Transverse colon (tissue), 4 donors: ENCODE measurements around the gene HSF2BP. TPM values are rescaled to one million over a fixed set of nuclear protein-coding genes. Genes with fewer than 3 reads are reported as not detected.
A peak's percentile ranks its signal among the peaks of the same experiment; 100 is the strongest.
"Not testable (repeated sequence)": the region's sequence is repeated elsewhere in the genome, so short reads cannot be mapped to it uniquely, and the experiment has no call there.

Experiments
- DNase-seq: peaks from one replicate; pipeline ENCODE4 v3.0.0-alpha.2; 2019
- H3K27ac ChIP-seq, 4 donors: fragments of 200-600 bp; sonication (generic); 2 replicates each; pipeline ENCODE4 v1.5.1; 2016 to 2018; ENCODE audit warnings: inconsistent platforms in 4 of 4
- H3K27me3 ChIP-seq: fragments of 200-600 bp; sonication (generic); 2 replicates; pipeline ENCODE4 v1.5.1; 2017; ENCODE audit warnings: inconsistent platforms
- H3K36me3 ChIP-seq, 4 donors: fragments of 200-600 bp; sonication (generic); 2 replicates each; pipeline ENCODE4 v1.5.1; 2017 to 2019; ENCODE audit warnings: inconsistent platforms in 4 of 4
- H3K4me1 ChIP-seq, 4 donors: fragments of 200-600 bp; sonication (generic); 2 replicates each; pipeline ENCODE4 v1.5.1; 2017 to 2020; ENCODE audit warnings: inconsistent platforms in 4 of 4
- H3K4me3 ChIP-seq, 4 donors: fragments of 200-600 bp; sonication (generic); 1 replicate in 1 of 4; 2 replicates in 3 of 4; pipeline versions ENCODE4 v1.5.1 to v1.6.1; 2017 to 2019; ENCODE audit warnings: inconsistent platforms in 4 of 4
- H3K9me3 ChIP-seq, 2 donors: fragments of 200-600 bp; sonication (generic); 2 replicates each; pipeline ENCODE4 v1.5.1; 2017 to 2019; ENCODE audit warnings: inconsistent platforms in 2 of 2
- EP300 ChIP-seq: sonication (generic); formaldehyde crosslinking; IDR thresholded peaks from one replicate; pipeline ENCODE4 v1.6.1; 2017; ENCODE audit warnings: antibody characterized with exemption, low read depth
- POLR2A ChIP-seq: fragments of 450-650 bp; IDR thresholded peaks from one replicate; pipeline ENCODE4 v1.6.1; 2016; ENCODE audit warnings: antibody characterized with exemption, mild to moderate bottlenecking, moderate library complexity
- POLR2AphosphoS5 ChIP-seq, 3 donors: sonication (generic); formaldehyde crosslinking; IDR thresholded peaks; one replicate each; pipeline ENCODE4 v1.6.1; 2016; ENCODE audit warnings: antibody characterized with exemption in 3 of 3
- WGBS, 2 donors: methylation state at CpG; one replicate each; pipeline ENCODE4 v1.1.5; 2018; ENCODE audit warnings: low coverage in 1 of 2; 5-methylcytosine and 5-hydroxymethylcytosine counted together
- in situ Hi-C, 4 donors: fragments of 200-750 bp; cut with MboI; loops; one replicate each; pipeline versions ENCODE4 v1.15.0 to v1.15.1; 2017; ENCODE audit warnings: low sequenced_read_pairs in 3 of 4, low pct_ligation_motif_present in 1 of 4, low pct_unique_long_range_greater_than_20kb in 1 of 4
- intact Hi-C: fragments of 100-400 bp; cut with DNase I; formaldehyde crosslinking; loops from one replicate; pipeline ENCODE4 v1.15.1; 2023; ENCODE audit warnings: low total_unique reads
- total RNA-seq, 4 donors: library from RNA; depleted of rRNA; stranded (reverse); fragments of >200 nt; gene quantifications; one replicate each; pipeline ENCODE4 v1.1.0, GENCODE V29; 2016
- TF ChIP-seq, protein P1 (sequence below), 5 experiments: fragments of 200-600 bp in 3 of 5; fragments of 450-650 bp in 2 of 5; sonication (generic) in 3 of 5; IDR thresholded peaks; 1 replicate in 2 of 5; 2 replicates in 3 of 5; pipeline ENCODE4 v1.5.1; 2016 to 2017; ENCODE audit warnings: antibody characterized with exemption in 5 of 5, inconsistent platforms in 3 of 5, mild to moderate bottlenecking in 2 of 5, moderate library complexity in 1 of 5

The HSF2BP gene
- total RNA-seq, 4 donors from 2014 or later: 0.48 to 0.82 TPM; not detected in 2

- Histone ChIP-seq H3K27ac (no peak overlapping the region), H3K4me3 (no peak overlapping the region), H3K9me3 (no peaks in the 10 kb centered on the region), H3K4me1 (no peaks in the 10 kb centered on the region), H3K27me3 (no peaks in the 10 kb centered on the region), H3K36me3 (no peaks in the 10 kb centered on the region)
- 75 to 86% methylated on average over 1 to 6 of the region's 6 CpGs for WGBS, 2 donors
- DNase-seq: no peak
- TF ChIP-seq, protein P1, sequence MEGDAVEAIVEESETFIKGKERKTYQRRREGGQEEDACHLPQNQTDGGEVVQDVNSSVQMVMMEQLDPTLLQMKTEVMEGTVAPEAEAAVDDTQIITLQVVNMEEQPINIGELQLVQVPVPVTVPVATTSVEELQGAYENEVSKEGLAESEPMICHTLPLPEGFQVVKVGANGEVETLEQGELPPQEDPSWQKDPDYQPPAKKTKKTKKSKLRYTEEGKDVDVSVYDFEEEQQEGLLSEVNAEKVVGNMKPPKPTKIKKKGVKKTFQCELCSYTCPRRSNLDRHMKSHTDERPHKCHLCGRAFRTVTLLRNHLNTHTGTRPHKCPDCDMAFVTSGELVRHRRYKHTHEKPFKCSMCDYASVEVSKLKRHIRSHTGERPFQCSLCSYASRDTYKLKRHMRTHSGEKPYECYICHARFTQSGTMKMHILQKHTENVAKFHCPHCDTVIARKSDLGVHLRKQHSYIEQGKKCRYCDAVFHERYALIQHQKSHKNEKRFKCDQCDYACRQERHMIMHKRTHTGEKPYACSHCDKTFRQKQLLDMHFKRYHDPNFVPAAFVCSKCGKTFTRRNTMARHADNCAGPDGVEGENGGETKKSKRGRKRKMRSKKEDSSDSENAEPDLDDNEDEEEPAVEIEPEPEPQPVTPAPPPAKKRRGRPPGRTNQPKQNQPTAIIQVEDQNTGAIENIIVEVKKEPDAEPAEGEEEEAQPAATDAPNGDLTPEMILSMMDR (IDR thresholded peaks at IDR 0.05): no peak
- no peak for TF ChIP-seq POLR2A
- TF ChIP-seq POLR2AphosphoS5 (IDR thresholded peaks at IDR 0.05): no peak
- no peak for TF ChIP-seq EP300
- in situ Hi-C loops: no loop called here
- intact Hi-C loops: no loop called here
Observed at GRCh38 chr21:43652616-43653015, 6.7 kb downstream of the HSF2BP start.

DNA sequence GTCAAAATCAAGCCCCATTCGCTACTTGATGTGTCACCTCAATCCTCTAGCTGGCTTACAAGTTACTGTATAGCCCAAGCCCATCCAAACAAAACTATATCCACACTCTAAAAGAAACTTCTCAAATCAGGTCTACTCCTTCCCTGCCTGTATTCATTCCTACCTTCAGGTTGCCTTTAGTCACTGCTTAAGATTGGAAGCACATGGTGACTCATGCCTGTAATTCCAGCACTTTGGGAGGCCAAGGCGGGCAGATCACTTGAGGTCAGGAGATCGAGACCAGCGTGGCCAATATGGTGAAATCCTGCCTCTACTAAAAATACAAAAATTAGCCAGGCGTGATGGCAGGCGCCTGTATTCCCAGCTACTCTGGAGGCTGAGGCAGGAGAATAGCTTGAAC is 7.4 kb downstream of the HSF2BP start:
- H3K4me3 ChIP-seq, DNase-seq, H3K9me3 ChIP-seq, in situ Hi-C loops, H3K27me3 ChIP-seq, H3K27ac ChIP-seq, H3K4me1 ChIP-seq, intact Hi-C loops, H3K36me3 ChIP-seq: not testable (repeated sequence)
- 95 to 100% methylated on average over 6 of the region's 6 CpGs for WGBS, 2 donors

- no peak for DNase-seq
- intact Hi-C loops (no loop called here), in situ Hi-C loops (no loop called here)
Observed at GRCh38 chr21:43648171-43648570, 11.1 kb downstream of the HSF2BP start.

DNA sequence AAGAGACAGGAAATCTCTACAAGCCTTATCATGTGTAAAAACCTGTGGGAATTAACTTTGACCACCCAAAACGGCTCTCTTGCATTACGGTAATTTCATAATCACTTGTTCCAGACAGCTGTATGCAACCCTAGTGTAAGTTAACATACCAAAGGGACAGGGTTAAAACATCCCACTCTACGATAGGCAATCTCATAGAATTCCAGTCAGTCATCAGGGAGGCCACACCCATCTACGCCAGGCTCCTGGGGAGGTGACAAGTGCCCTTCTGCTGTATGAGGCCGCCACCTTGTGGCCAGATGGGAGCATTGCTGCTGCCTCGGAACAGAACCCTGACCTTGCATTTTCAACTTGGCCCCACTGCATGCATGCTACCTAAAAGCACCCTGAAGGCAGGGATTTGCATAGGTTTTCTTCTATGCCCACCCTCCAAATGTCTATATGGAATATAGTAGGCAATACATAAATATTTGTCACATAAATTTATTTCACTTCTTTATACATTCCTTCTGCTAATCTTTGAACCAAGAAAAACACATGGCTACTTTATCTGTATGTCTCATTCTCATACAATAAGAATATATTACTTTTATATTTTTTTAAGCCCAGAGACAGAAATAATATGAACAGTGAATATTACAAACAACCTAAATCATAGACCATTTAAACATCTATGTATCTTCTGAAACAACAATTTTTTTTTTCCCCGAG is 12.6 kb downstream of the HSF2BP start:
- no peaks in the 10 kb centered on the region for H3K27me3 ChIP-seq
- H3K9me3 ChIP-seq: no peaks in the 10 kb centered on the region
- TF ChIP-seq POLR2A (no peak), POLR2AphosphoS5 (IDR thresholded peaks at IDR 0.05) (peak in 2 of 3 donors; percentile 22 to 33), EP300 (no peak)
- TF ChIP-seq, protein P1 (IDR thresholded peaks at IDR 0.05): peak; percentile 98 to 100 (median 99)
- intact Hi-C loops: no loop called here
- DNase-seq: peak; percentile 94
- in situ Hi-C loops: no loop called here
- peaks cover 0 to 16% (median 8%) of the 10 kb centered on the region in 4 donors for H3K4me1 ChIP-seq
- H3K4me3 ChIP-seq: no peak overlapping the region
- peak overlapping the region in 3 of 4 donors; percentile 54 to 74 (median 68) for H3K27ac ChIP-seq
- WGBS, 2 donors: 17 to 50% methylated on average over 2 to 7 of the region's 7 CpGs
- no peaks in the 10 kb centered on the region for H3K36me3 ChIP-seq

More at GRCh38 chr21:43648171-43648570, 11.1 kb downstream of the HSF2BP start:
- Histone ChIP-seq H3K36me3 (no peaks in the 10 kb centered on the region), H3K4me1 (peaks cover 0 to 16% (median 8%) of the 10 kb centered on the region in 4 donors), H3K9me3 (no peaks in the 10 kb centered on the region), H3K27ac (no peak overlapping the region), H3K27me3 (no peaks in the 10 kb centered on the region), H3K4me3 (no peak overlapping the region)
- 68 to 76% methylated on average over 6 to 9 of the region's 9 CpGs for WGBS, 2 donors
- TF ChIP-seq EP300 (no peak), POLR2AphosphoS5 (IDR thresholded peaks at IDR 0.05) (no peak)
- TF ChIP-seq, protein P1 (IDR thresholded peaks at IDR 0.05): no peak
